ENCODE results near the gene SAMD14.

- TF ChIP-seq FOXJ3 (CRISPR knock-in tag; IDR thresholded peaks at IDR 0.05; ENCODE audit: borderline replicate concordance) (no peak), CREB1 (CRISPR knock-in tag; IDR thresholded peaks at IDR 0.05) (no peak)
- TF ChIP-seq, protein P1, sequence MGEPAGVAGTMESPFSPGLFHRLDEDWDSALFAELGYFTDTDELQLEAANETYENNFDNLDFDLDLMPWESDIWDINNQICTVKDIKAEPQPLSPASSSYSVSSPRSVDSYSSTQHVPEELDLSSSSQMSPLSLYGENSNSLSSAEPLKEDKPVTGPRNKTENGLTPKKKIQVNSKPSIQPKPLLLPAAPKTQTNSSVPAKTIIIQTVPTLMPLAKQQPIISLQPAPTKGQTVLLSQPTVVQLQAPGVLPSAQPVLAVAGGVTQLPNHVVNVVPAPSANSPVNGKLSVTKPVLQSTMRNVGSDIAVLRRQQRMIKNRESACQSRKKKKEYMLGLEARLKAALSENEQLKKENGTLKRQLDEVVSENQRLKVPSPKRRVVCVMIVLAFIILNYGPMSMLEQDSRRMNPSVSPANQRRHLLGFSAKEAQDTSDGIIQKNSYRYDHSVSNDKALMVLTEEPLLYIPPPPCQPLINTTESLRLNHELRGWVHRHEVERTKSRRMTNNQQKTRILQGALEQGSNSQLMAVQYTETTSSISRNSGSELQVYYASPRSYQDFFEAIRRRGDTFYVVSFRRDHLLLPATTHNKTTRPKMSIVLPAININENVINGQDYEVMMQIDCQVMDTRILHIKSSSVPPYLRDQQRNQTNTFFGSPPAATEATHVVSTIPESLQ (CRISPR knock-in tag; IDR thresholded peaks at IDR 0.05), result no peak
Observed at GRCh38 chr17:50091918-50092285, 38.1 kb downstream of the SAMD14 start.

Data from WTC11 (cell line).